ENCODE results near the gene DOP1A.
"Not testable (repeated sequence)": the region's sequence is repeated elsewhere in the genome, so short reads cannot be mapped to it uniquely, and the experiment has no call there.

Gene DOP1A

DNA sequence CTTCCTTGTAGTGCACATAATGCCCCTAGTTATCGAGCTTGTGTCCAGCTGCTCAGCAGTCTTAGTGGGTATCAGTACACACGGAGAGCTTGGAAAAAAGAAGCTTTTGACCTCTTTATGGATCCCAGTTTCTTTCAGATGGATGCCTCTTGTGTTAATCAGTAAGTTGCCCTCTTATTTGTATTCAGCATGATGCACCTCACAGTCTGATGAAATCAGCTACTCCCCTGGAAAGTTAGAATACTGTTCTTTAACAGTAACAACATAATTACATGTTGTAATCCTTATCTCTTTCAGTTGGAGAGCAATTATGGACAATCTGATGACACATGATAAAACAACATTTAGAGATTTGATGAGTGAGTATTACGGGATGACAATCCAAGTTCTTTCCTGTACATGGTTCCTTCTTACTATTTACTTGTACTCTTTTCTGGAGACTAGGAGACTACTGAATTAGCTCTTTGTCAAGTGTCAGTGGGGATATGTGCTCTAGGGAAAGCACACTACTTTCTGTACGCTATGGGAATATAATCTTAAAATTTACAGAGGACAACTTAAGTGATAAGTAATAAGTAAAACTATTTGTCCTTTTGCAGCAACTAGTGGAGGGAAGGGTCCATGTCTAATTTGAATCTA, 86.5 kb downstream of the DOP1A start:
- DNase-seq, result no peak

DNA sequence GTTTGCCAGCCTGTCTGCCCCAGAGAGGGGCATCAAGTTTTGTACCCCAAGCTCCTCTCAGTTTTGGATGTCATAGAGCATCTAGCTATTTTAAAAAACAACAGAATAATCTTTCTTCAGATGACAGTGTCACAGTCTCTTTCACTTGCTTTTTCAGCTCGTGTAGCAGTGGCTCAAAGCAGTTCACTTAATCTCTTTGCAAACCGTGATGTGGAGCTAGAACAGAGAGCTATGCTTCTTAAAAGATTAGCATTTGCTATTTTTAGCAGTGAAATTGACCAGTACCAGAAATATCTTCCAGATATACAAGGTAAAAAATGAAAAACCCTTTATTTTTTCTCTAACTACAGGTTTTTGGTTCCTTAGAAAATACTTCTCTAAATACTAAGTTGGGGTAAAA, 88.3 kb downstream of the DOP1A start:
- DNase-seq, result no peak

DNA sequence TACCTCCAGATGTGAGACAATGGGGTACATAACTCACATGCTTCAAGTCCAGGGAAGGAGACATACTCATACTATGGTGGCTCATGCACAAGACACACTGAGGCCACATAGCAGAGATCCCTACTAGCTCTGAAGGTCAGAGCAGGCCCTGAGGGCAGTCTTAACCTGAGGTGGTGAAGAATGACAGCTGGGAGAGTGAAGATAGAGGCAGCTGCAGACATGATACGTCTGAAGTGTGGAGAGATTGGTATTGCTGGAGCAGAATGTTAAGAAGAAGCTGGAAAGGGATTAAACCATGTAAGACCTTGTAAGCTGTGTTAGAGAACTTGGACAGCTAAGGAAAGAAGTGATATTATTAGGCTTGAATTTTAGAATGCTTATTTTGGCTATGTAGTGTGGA, 92.7 kb downstream of the DOP1A start:
- no peak for DNase-seq

DNA sequence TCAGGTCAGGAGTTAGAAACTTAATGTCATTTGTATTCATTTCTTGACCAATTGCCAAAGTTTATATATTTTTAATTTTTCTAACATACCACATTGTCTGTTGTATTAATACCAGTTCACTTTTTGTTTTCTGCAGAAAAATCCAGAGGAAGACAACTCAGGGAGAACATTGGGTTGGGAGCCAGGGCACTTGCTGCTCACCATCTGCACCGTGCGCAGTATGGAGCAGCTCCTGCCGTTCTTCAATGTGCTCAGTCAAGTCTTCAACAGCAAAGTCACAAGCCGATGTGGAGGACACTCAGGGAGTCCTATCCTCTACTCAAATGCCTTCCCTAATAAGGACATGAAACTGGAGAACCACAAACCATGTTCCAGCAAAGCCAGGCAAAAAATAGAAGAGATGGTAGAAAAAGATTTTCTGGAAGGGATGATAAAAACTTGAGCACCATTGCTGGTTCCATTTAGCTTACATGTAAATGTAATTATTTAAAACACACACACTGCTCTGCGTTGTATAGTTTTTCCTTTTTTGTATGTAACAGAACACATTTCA, 100.3 kb downstream of the DOP1A start:
- DNase-seq, result no peak

DNA sequence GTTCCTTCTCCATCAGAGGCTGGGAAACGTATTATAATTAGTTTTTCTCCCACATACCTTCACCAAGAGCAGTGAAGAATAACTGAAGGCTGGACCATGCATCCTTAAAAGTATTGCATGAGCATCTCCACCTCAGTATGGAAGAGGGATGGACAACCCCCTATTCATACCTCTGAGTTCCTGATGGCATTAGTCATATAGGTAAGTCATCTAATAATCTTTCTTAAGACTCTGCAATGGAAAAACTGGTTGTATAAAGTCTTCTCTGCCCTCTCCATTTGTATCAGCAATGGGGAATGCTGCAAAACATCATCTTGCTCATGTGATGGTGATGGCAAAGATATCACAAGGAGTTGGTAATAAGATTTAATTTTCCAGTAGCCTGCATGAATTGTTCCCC, 101.1 kb downstream of the DOP1A start:
- no peak for DNase-seq

DNA sequence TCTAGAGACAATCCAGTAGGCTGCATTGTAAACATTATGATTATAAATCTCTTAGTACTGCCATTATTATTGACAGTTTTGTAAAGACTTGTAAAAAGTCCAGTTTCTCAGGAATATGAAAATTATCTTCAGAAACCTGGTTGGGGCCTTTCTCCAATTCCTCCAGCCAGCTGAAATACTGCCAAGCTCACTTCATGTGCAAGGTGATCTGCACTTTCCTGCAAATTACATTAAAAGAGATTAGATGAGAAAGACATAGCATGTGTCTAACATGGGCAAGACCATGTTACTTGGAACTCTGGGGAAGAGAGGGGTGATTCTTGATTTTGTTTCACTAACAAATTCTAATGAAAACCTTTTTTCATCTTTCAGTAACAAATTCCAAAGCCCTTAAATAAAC, 101.6 kb downstream of the DOP1A start:
- DNase-seq, result no peak

DNA sequence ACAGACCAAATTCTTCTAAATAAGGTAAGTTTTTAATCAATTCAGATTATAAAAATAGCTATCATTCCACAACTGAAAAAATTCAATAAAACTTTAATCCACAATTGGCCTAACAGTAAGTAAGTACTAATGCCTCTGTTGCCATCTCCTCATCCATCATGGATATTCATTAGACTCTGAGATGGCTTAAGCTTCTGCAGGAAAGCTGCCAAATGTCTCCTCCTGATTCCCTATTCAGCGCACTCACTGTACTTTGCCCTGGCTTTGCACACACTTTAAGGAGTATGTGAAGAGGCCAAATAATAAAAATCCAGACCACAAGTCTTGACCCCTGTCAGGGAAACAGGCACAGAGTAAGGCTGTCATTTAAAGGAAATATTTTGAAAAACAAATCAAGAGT, 102.0 kb downstream of the DOP1A start:
- no peak for DNase-seq

DNA sequence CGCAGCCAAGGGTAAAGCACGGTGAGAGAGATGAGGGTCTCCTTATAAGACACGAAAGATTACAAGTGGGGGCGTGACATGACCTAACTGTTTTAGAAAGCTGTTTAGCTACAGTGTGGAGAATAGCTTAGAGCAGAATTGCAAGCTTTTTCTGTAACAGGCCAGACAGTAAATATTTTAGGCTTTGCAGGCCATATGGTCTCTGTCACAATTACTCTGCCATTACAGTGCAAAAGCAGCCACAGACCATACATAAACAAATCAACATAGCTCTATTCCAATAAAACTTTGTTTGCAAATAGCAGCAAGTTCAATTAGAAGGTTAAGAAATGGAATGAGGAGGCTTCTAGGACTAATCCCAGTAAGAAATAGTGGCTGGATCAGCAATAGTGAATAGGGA, 108.8 kb downstream of the DOP1A start:
- DNase-seq, result no peak

DNA sequence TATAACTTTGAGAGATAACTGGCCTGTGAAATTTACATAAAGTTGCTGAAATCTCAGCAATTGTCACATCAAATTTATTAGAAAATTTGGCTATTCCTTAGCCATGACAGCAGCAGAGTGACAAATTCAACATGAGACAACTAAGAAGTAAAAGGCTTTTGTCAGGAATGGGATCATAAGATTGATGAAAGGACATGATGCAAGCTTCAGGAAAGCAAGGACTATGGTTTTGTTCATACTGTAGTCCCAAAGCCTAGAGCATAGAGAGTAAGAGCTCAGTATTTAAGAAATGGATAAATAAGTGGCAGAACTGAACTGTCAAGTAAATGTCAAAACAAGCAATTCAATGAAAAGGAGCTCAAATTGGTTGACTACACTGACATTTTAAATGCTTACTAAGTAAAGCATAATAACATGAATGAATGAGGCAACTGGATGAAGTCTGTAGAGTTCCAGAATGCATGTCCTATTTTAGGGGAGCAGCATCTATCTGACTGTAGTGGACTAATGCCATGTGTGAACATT, 113.0 kb downstream of the DOP1A start:
- no peak for DNase-seq

DNA sequence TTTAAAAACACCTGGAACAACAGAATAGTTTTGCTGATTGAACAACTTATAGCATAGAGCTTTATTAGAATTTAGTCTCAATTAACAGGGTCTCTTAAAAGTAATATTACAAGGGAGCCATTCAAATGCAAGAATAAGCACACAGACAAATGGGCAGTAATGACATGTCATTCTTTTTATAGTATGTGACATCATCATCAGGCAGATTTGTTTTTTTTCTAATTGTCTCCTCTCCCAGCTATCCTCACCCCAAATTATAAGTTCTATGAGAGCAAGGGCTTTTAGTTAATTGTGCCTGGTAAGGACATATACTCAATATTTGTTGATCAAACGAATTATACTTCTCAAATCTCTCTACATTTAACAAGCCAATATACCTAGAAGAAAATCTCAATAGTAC, 114.6 kb downstream of the DOP1A start:
- no peak for DNase-seq

DNA sequence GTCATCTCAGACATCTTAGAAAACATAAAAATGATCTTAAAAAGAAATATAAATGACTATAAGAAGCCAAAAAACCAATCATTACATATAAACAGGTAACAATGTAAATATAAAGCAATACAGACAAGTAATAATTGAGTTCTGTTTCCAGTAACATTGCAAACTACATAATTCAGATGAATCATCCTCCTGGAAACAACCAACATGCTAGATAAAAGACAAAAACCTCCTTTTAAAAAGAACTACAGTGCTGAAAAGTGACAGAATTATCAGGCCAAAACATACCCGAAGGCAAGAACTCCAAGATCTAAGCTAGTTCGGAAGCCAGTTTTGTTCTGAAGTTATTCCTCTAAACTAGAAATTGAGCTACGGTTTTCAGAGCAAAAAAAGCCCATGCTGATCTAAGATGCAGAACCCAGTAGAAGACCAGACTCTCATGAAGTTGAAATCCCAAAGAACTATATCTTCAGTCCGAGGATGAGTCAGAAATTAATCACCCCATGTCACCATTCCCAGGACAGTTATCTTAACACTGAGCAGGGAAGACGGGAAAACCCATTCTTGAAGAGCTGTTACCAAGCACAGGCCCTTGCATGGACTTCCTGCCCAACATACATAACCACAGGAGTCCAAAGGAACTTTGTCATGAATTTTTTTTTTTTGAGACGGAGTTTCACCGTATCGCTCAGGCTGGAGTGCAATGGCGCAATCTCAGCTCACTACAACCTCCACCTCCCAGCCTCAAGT, 115.8 kb downstream of the DOP1A start:
- DNase-seq, result no peak

DNA sequence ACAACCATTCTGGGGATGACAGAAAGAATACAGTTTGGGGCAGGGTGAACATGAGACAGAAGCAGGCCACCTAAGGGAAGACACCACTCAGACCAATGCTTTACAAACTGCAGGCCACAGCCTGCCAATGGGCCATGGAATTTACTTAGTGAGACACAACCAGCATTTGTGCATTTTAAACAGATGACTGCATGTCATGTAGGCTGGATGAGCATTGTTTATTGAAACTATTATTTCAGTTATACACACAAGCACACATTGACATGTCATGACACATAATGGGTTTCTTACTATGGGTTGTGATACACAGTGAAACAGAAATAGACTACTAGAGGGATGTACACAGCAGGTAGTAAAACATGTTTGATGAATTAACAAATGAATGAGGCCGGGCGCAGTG, 117.6 kb downstream of the DOP1A start:
- DNase-seq, result no peak

DNA sequence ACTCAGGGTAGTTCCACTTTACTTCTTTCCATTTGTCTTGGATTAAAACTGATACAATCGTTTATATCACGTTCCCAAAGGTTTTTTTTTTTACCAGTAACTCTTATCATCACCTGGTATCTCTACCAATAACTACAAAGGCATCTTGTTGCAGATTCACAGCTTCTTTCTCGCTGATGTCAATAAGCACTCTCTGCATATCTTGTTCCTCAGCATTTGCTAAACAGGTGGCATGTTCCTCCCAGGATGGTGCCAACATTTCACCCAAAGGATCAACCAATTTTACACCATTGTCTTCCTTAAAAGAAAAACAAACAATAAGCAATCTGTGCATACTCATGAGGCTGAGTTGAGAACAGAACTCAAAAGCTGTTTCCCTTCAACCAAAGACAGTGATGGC, 121.0 kb downstream of the DOP1A start:
- DNase-seq, result no peak

DNA sequence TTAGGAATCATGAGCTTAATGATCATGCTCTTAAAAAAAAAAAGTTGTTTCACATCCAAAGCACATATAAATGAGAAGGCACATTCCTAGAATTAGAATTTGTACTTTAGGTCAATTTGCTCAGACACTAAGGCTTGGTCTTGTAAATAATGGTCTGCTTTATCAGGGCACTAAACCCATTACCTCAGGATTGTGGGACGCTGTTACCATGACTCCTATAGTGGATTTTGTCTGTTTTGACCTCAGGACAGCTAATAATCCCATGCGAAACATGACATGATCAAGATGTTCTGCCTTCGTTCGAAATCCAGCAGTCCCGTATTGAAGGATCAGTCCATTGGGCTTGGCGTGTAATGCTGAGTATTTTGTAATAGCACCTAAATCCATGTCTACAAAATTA, 123.2 kb downstream of the DOP1A start:
- DNase-seq, result no peak

DNA sequence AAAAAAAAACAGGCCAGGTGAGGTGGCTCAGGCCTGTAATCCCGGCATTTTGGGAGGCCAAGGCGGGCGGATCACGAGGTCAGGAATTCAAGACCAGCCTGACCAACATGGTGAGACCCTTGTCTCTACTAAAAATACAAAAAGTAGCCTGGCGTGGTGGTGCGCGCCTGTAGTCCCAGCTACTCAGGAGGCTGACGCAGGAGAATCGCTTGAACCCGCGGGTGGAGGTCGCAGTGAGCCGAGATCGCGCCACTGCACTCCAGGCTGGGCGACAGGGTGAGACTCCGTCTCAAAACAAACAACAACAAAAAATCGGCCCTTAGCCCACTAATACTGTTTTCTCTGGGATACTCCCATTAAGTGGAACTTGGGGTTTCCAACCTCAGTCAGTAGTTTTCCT, 124.5 kb downstream of the DOP1A start:
- not testable (repeated sequence) for DNase-seq

DNA sequence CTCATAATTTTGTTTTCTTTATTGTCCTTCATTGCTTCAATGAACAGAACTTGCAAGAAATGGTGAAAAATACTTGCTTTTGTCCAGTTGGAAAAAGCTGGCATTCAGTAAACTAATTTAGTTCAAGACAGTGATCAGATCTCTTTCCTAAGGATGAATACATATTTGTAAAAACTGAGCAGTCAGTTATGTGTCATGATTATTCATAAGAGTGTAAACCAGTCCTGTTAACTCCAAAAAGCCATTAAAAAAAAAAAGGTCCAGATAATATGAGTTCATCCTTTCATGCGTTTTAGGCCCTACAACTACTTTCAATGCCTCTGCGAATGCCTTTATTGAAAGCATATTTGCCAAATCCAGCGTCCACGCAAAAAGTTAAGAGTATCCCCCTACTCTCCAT, 125.0 kb downstream of the DOP1A start:
- no peak for DNase-seq

DNA sequence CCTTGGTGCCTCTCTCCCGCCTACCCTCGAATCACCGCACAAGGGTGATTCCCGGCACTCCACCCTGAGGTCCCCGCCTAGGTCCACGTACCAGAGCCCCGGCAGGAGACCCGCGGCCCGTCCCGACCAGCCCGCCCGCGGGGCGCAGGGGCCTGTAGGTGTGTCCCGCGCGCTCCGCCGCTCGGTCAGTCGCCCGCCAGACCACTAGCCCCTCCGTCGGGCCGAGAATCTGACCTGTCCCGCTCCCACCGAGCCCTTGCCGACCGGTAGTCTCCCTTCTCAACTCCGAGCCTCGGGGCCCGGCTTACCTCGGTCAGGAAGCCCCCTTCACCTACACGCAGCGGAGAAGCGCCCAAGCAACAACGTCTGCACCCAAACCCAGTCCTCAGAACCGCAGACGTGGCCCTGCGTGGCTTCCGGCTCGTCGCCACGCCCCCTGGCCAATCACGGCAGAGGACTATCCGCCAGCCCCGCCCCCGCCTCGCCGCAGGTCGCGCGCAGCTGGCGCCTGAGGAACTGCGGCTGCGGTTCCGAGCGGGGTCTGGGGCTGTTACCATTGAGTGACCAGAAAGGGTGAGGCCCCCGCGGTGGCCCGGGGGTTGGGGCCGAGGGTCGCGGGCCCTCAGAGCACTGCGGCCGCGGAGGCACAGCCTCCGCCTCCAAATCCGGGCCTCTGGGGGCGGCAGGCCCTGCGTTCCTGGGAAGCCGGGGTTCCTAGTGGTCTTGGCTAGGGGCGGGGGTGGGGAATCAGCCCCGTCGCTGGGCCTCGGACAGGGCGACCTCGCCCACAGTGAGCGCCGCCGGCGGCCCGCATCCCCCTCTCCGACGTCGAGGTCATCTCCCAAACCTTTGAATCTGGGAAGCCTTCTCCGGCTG, 125.6 kb downstream of the DOP1A start, which contains the start of the genes PGM3 and RWDD2A:
PGM3 (minus strand) TSS at position 395 of the 876 bp plus-strand sequence. CDS start 2,253 bp downstream, outside the sequence.
RWDD2A (plus strand) TSS at position 487 of the 876 bp plus-strand sequence. CDS start 1,095 bp downstream, outside the sequence.
- peak; percentile 55 for DNase-seq

DNA sequence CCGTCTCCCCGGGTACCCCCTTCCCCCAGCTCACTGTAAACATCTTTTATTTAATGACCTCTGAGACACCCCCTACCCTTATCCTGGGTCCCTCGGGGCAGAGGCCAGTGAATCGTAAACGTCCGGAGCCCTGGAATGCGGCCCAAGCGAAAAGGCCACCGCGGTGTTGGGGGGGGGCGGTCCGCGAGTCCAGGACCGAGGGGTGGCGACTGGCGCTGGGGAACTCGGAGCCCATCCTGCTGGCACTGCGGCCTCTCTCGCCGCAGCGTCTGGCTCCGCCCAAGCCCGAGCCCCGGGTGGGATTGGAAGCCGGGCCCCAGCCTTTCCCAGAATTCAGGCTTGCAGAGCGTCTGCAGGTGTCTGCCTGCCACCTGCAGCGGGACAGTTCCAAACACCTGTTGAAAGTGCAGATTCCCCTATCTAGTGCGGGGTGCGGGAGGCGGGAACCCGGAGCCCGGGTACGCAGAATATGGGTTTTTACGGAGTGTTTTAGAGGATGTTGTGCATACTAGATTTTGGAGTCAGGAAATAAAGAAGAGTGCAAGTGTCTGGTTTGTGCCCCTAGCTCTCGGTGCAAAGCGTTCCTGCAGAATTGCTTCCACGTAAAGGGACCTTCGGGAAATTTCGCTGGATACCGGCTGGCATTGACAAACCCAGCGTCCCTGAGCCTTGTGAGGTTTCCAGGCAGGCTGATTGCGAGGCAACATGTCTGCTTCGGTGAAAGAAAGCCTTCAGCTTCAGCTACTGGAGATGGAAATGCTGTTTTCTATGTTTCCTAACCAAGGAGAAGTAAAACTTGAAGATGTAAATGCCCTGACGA, 126.5 kb downstream of the DOP1A start:
- DNase-seq, result no peak

DNA sequence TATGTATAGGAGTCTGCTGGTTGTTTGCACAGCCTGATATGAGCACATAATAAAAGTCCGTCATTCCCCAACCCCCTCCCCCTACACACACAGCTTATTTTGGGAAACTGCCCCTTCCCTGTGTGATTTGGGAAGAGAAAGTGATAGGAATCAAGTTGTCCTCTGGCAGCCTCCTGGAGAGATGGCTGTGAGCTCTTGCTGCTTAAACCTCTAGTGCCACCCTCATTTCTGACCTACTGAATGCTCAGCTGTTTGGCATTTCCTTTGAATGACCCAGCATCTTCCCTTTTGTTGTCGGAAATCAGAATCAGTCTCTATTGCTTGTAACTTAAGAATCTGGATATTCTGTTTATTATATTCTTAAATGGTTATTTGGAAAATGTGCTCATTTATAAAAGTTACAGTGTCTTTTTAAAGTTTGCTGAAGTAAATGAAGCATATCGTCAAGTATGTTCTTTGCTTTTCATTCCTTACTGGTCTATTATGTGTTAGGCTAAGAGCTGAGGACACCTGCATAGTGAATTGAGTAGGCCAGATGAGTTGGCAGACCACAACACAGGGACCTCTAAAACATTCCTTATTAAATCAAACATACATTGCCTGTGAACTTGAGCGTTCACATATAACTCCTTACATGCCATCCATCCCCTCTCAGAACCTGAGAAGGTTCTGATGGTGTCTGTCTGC, 131.2 kb downstream of the DOP1A start:
- DNase-seq, result no peak

DNA sequence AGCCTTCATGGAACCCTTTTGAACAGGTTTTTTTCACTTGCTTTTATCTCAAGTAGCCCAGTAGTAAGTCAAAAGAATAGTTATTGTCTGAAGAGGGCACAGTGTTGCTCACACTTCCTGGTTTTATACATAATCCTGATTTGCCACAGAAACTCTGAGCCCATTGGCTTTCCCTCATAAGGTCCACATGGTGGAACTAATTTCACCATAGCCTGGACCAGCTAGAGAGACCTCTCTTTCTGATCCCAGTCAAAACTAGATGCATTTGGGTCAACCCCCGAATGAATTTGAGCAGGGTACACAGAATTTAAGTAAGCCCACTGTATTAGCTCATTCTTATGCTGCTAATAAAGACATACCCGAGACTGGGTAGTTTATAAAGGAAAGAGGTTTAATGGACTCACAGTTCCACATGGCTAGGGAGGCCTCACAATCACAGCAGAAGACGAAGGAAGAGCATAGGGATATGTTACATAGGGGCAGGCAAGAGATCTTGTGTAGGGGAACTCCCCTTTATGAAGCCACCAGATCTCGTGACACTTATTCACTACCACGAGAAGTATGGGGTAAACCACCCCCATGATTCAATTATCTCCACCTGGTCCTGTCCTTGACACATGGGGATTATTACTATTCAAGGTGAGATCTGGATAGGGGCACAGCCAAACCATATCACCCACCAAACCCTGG, 131.8 kb downstream of the DOP1A start:
- no peak for DNase-seq

DNA sequence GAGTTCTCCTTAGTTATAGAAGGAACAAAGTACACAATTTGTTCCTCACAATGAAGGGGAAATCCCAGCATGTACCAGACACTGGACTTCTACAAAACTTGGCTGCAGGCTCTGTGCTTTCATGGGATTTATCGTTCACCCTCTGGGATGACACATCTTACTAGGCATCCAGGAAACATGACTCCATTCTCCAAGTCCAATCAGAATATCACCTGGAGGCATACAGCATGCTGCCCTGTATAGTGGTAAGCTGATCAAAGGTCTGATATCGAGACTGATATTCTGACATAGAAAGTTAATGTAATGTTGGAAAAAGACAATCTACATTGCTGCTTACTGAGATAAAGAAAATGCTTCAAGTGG, 132.4 kb downstream of the DOP1A start:
- DNase-seq, result no peak
